K562 (cell line): Measurements from ENCODE around the gene UGT2B11. TPM values are rescaled to one million over a fixed set of nuclear protein-coding genes. Genes with fewer than 3 reads are reported as not detected.

ENCODE experiments used
- ATAC-seq: fragments of 200-7000 bp; cut with Tn5 transposase; 3 replicates; pipeline ENCODE4 v1.9.1; 2020; ENCODE audit warnings: moderate library complexity
- BruUV-seq: library from RNA; stranded (reverse); fragments of 400-500 nt; replicated peaks from 2 replicates; lab custom pipeline; 2021; lab: Mats Ljungman, UMichigan
- CTCF ChIA-PET: fragments of 300-600 bp; formaldehyde crosslinking; extraction: SDS; loops from one replicate; lab custom pipeline; 2021; ENCODE audit warnings: low intra/inter-chr PET ratio; lab: Yijun Ruan, JAX
- POLR2A ChIA-PET: fragments of 300-600, 350-650 bp; sonication (Branson Sonifier 250); formaldehyde crosslinking; extraction: SDS; loops from one replicate; lab custom pipeline; 2021; ENCODE audit warnings: antibody characterized with exemption, inconsistent platforms; lab: Yijun Ruan, JAX
- DNase-seq, 4 experiments: peaks; one replicate each; pipeline versions ENCODE4 v3.0.0 to v3.0.0-alpha.2; 2011 to 2018; ENCODE audit warnings: low spot score in 3 of 4, mixed read lengths in 3 of 4; ENCODE audit errors: extremely low read depth in 1 of 4
- FAIRE-seq: peaks from 2 replicates; lab custom pipeline; 2011; peaks lifted over from hg19 to GRCh38; lab: Jason Lieb, UNC
- H2AFZ ChIP-seq: 2 replicates; pipeline ENCODE4 v1.6.0; 2011; ENCODE audit warnings: low read depth, low read length, control low read depth, inconsistent platforms
- H3K27ac ChIP-seq: fragments of 200-600 bp; 3 replicates; pipeline ENCODE4 v1.8.0; 2011; ENCODE audit warnings: low read depth, mild to moderate bottlenecking, control low read depth, inconsistent platforms, low read length, moderate library complexity, mixed read lengths; ENCODE audit errors: extremely low read depth
- H3K27me3 ChIP-seq, 2 experiments: fragments of 300-600 bp in 1 of 2; 2 replicates in 1 of 2; 3 replicates in 1 of 2; pipeline versions ENCODE4 v1.6.0 to v1.8.0; 2011; ENCODE audit warnings: inconsistent platforms in 2 of 2, low read length in 2 of 2, mild to moderate bottlenecking in 1 of 2, mixed read lengths in 1 of 2, moderate library complexity in 1 of 2; ENCODE audit not compliant: control insufficient read depth in 2 of 2, insufficient read depth in 2 of 2
- H3K36me3 ChIP-seq: fragments of 300-600 bp; 3 replicates; pipeline ENCODE4 v1.8.0; 2011; ENCODE audit warnings: mild to moderate bottlenecking, low read length, inconsistent platforms; ENCODE audit not compliant: control insufficient read depth, insufficient read depth
- H3K4me1 ChIP-seq, 2 experiments: fragments of 200-600 bp in 1 of 2; replicated peaks in 1 of 2; 2 replicates in 1 of 2; 3 replicates in 1 of 2; pipeline versions ENCODE4 v1.5.1 to v1.8.0; 2011; ENCODE audit warnings: inconsistent platforms in 2 of 2, low read length in 2 of 2, mild to moderate bottlenecking in 1 of 2, mixed read lengths in 1 of 2, moderate library complexity in 1 of 2; ENCODE audit not compliant: control insufficient read depth in 2 of 2, insufficient read depth in 2 of 2
- H3K4me2 ChIP-seq: 2 replicates; pipeline ENCODE4 v1.6.1; 2011; ENCODE audit warnings: low read length, control low read depth, inconsistent platforms, mixed read lengths; ENCODE audit not compliant: insufficient read depth
- H3K4me3 ChIP-seq: fragments of 200-600 bp; sonication (generic), shearing (Covaris generic); 2 replicates; pipeline ENCODE4 v1.5.1; 2016; ENCODE audit warnings: control low read depth, inconsistent platforms
- H3K79me2 ChIP-seq: fragments of 200-600 bp; 3 replicates; pipeline ENCODE4 v1.8.0; 2011; ENCODE audit warnings: low read length, inconsistent platforms; ENCODE audit not compliant: control insufficient read depth, insufficient read depth
- H3K9ac ChIP-seq, 2 experiments: 2 replicates each; pipeline versions ENCODE4 v1.6.0 to v1.6.1; 2011; ENCODE audit warnings: low read depth in 2 of 2, low read length in 2 of 2, control low read depth in 1 of 2, inconsistent platforms in 1 of 2, mild to moderate bottlenecking in 1 of 2, mixed read lengths in 1 of 2; ENCODE audit not compliant: insufficient read depth in 1 of 2
- H3K9me1 ChIP-seq: one replicate; pipeline ENCODE4 v1.6.0; 2011; ENCODE audit warnings: inconsistent platforms, mild to moderate bottlenecking, low read length, moderate library complexity; ENCODE audit not compliant: control insufficient read depth, insufficient read depth
- H3K9me3 ChIP-seq: replicated peaks from 2 replicates; pipeline ENCODE4 v1.5.1; 2011; ENCODE audit warnings: low read depth, low read length, inconsistent platforms; ENCODE audit not compliant: control insufficient read depth, insufficient read depth
- H4K20me1 ChIP-seq: replicated peaks from 2 replicates; pipeline ENCODE4 v1.6.1; 2011; ENCODE audit warnings: low read length, inconsistent platforms, mixed read lengths; ENCODE audit not compliant: control insufficient read depth, insufficient read depth
- AFF4 ChIP-seq: sonication (generic); formaldehyde crosslinking; IDR thresholded peaks from 2 replicates; pipeline ENCODE4 v1.8.0; 2023; ENCODE audit warnings: mild to moderate bottlenecking, missing genetic modification reagents
- BCOR ChIP-seq: fragments of 450-650 bp; IDR thresholded peaks from 2 replicates; pipeline ENCODE4 v1.6.1; 2016
- CBX1 ChIP-seq: sonication (generic); IDR thresholded peaks from 2 replicates; pipeline ENCODE4 v1.6.1; 2016; ENCODE audit warnings: antibody characterized with exemption, low read depth, mild to moderate bottlenecking
- JUNB ChIP-seq: fragments of 450-650 bp; formaldehyde crosslinking; conservative IDR thresholded peaks from 2 replicates; pipeline ENCODE4 v1.4.0; 2020; ENCODE audit warnings: mild to moderate bottlenecking
- MAFG ChIP-seq: fragments of 450-650 bp; conservative IDR thresholded peaks from 2 replicates; pipeline ENCODE4 v1.6.1; 2016; ENCODE audit warnings: missing genetic modification characterization, missing compliant biosample characterization
- PATZ1 ChIP-seq: fragments of 250-450 bp; sonication (Bioruptor Pico); IDR thresholded peaks from 2 replicates; pipeline ENCODE4 v1.5.0; 2020; ENCODE audit warnings: mild to moderate bottlenecking, borderline replicate concordance
- POLR3G ChIP-seq: IDR thresholded peaks from 2 replicates; pipeline ENCODE4 v1.6.1; 2011; ENCODE audit not compliant: insufficient read length, insufficient replicate concordance; ENCODE audit errors: extremely low read depth
- RBBP5 ChIP-seq: fragments of 200-600 bp; sonication (generic); IDR thresholded peaks from 2 replicates; pipeline ENCODE4 v1.6.1; 2012; ENCODE audit warnings: borderline replicate concordance, mild to moderate bottlenecking, low read length, control low read depth, inconsistent platforms; ENCODE audit not compliant: insufficient read depth, poor library complexity, severe bottlenecking
- RUNX1 ChIP-seq: sonication (generic); IDR thresholded peaks from 2 replicates; pipeline ENCODE4 v1.6.1; 2016; ENCODE audit warnings: antibody characterized with exemption, low read depth
- SRSF9 ChIP-seq: fragments of 200-400 bp; formaldehyde crosslinking; IDR thresholded peaks from 2 replicates; pipeline ENCODE4 v1.6.1; 2017; ENCODE audit warnings: low read depth, low read length, borderline replicate concordance
- TRIM24 ChIP-seq, 2 experiments: fragments of 450-650 bp; IDR thresholded peaks; 2 replicates each; pipeline ENCODE4 v1.6.1; 2016
- ZBTB49 ChIP-seq: sonication (generic); formaldehyde crosslinking; IDR thresholded peaks from 2 replicates; pipeline ENCODE4 v1.8.0; 2022; ENCODE audit warnings: missing genetic modification reagents, mild to moderate bottlenecking, borderline replicate concordance
- ZFP30 ChIP-seq: fragments of 250-450 bp; sonication (Bioruptor Pico); IDR thresholded peaks from 2 replicates; pipeline ENCODE4 v1.8.0; 2022; ENCODE audit warnings: moderate library complexity, mild to moderate bottlenecking, inconsistent platforms, borderline replicate concordance
- ZNF584 ChIP-seq: fragments of 200-800 bp; sonication (Bioruptor generic); IDR thresholded peaks from 2 replicates; pipeline ENCODE4 v1.6.1; 2016; ENCODE audit warnings: low read depth, mild to moderate bottlenecking, missing genetic modification characterization, missing compliant biosample characterization
- WGBS: fragments of 100-300 bp; shearing (Covaris generic); methylation state at CpG from one replicate; pipeline ENCODE4 v1.1.6; 2016; ENCODE audit warnings: low coverage, mixed read lengths; ENCODE audit not compliant: insufficient coverage; ENCODE audit errors: missing lambda C conversion rate; 5-methylcytosine and 5-hydroxymethylcytosine counted together
- in situ Hi-C: fragments of 300-500 bp; cut with MboI; formaldehyde crosslinking; loops from 4 replicates; pipeline ENCODE4 v1.15.0; 2018; ENCODE audit warnings: inconsistent platforms, mixed read lengths
- intact Hi-C: fragments of 100-400 bp; cut with micrococcal nuclease; formaldehyde crosslinking; loops from 2 replicates; pipeline ENCODE4 v1.14.2; 2022
- polyA plus RNA-seq, 8 experiments: library from polyadenylated mRNA; depleted of rRNA in 4 of 8; stranded (reverse) in 5 of 8; unstranded in 3 of 8; fragments of >200 nt; fragmentation: Nextera tagmentation in 2 of 8; fragmentation: Illumina TruSeq in 1 of 8; extraction: Ambion mirVana in 2 of 8; extraction: Trizol in 1 of 8; gene quantifications; 2 replicates each; pipeline versions ENCODE4 v1.2.1 to v1.2.3, GENCODE V29; 2011 to 2014; ENCODE audit warnings: inconsistent platforms in 1 of 8, missing spikeins in 1 of 8
- total RNA-seq, 7 experiments: library from RNA; depleted of rRNA in 6 of 7; stranded (reverse); fragments of >200 nt in 6 of 7; fragmentation: Illumina TruSeq in 2 of 7; extraction: Trizol in 2 of 7; gene quantifications; 2 replicates each; pipeline versions ENCODE4 v1.2.1 to v1.2.3, GENCODE V29; 2011 to 2021; ENCODE audit warnings: low replicate concordance in 1 of 7

UGT2B11 gene
- total and polyA plus RNA-seq, 9 of the 15 experiments (the other 6 are each of a cell fraction or from before 2014, with no cell fraction given) = 0.06 TPM; not detected in 8

- TF ChIP-seq ZBTB49 (CRISPR knock-in tag) = no peak
Measured at GRCh38 chr4:69156913-69157312, 57.6 kb downstream of the UGT2B11 start (continued).

DNA sequence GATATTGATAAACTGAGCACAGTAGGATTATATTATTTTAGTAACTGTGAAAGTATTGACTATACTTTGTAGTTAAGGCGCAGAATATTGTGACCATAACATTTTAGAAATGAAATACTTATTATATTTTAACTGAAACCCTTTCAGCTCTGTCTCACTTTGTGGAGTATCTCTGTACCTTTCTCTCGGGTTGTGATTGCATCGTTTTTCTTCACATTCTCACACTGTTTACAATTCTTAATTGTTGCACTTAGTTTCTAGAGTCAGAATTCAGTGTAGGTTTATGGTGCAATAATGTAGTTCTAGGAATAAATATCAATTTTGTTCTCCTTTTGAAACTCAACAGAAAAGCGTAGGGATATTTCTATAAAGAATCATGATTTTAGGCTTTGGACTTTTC lies 60.5 kb downstream of the UGT2B11 start:
- H3K4me3 ChIP-seq = no peak overlapping the region
- H3K9me1 ChIP-seq = no peaks in the 10 kb centered on the region
- H3K4me1 ChIP-seq = no peaks in the 10 kb centered on the region
- no peak for ATAC-seq
- in situ Hi-C loops (no loop called here), intact Hi-C loops (no loop called here)
- H4K20me1 ChIP-seq = no peaks in the 10 kb centered on the region
- 5% methylated on average over 4 of the region's 4 CpGs for WGBS
- DNase-seq = no peak
- H3K4me2 ChIP-seq = no peak overlapping the region
- CTCF ChIA-PET = no interaction called here
- no peak overlapping the region for H2AFZ ChIP-seq
- H3K9ac ChIP-seq = no peak overlapping the region
- no peak overlapping the region for H3K27ac ChIP-seq
- H3K36me3 ChIP-seq = no peaks in the 10 kb centered on the region
- H3K79me2 ChIP-seq = no peaks in the 10 kb centered on the region
- no TSS peak for BruUV-seq
- H3K9me3 ChIP-seq = no peaks in the 10 kb centered on the region
- FAIRE-seq = no peak
- POLR2A ChIA-PET = no interaction called here
- no peaks in the 10 kb centered on the region for H3K27me3 ChIP-seq
- TF ChIP-seq ZNF584 (no peak), MAFG (tag) (no peak), BCOR (no peak), CBX1 (no peak), SRSF9 (no peak), ZFP30 (CRISPR knock-in tag) (no peak), TRIM24 (IDR thresholded peaks at IDR 0.05) (no peak), POLR3G (no peak), JUNB (CRISPR knock-in tag) (no peak), RBBP5 (no peak), AFF4 (CRISPR knock-in tag) (no peak), PATZ1 (CRISPR knock-in tag) (no peak), RUNX1 (no peak)
